Kidney epithelial cell (primary cell): ENCODE measurements around the gene HJURP. TPM values are rescaled to one million over a fixed set of nuclear protein-coding genes. Genes with fewer than 3 reads are reported as not detected.

Experiments used
- DNase-seq: peaks from one replicate; pipeline ENCODE4 v3.0.0-alpha.2; 2010; ENCODE audit warnings: low read depth
- H3K27me3 ChIP-seq: 2 replicates; pipeline ENCODE4 v1.6.0; 2011; ENCODE audit warnings: low read length; ENCODE audit not compliant: control insufficient read depth, insufficient read depth
- H3K36me3 ChIP-seq: 2 replicates; pipeline ENCODE4 v1.5.1; 2011; ENCODE audit warnings: low read length; ENCODE audit not compliant: control insufficient read depth, insufficient read depth
- H3K4me3 ChIP-seq: 2 replicates; pipeline ENCODE4 v1.5.1; 2011; ENCODE audit warnings: low read depth, mild to moderate bottlenecking, control low read depth, low read length
- CTCF ChIP-seq: IDR thresholded peaks from 2 replicates; pipeline ENCODE4 v1.5.1; 2011; ENCODE audit warnings: mild to moderate bottlenecking, moderate library complexity, low read length, control low read depth, inconsistent platforms; ENCODE audit not compliant: insufficient read depth, poor library complexity, severe bottlenecking
- total RNA-seq: library from RNA; depleted of rRNA; stranded (reverse); fragments of >200 nt; gene quantifications from 2 replicates; pipeline ENCODE4 v1.2.3, GENCODE V29; 2015

The HJURP gene
- total RNA-seq, 1 donor from 2014 or later = 13.4 TPM

- TF ChIP-seq CTCF = no peak
- Histone ChIP-seq H3K27me3 (no peaks in the 10 kb centered on the region), H3K4me3 (no peak overlapping the region), H3K36me3 (no peaks in the 10 kb centered on the region)
- DNase-seq = no peak
Measured at GRCh38 chr2:233820774-233821105, 33.6 kb downstream of the HJURP start.

DNA sequence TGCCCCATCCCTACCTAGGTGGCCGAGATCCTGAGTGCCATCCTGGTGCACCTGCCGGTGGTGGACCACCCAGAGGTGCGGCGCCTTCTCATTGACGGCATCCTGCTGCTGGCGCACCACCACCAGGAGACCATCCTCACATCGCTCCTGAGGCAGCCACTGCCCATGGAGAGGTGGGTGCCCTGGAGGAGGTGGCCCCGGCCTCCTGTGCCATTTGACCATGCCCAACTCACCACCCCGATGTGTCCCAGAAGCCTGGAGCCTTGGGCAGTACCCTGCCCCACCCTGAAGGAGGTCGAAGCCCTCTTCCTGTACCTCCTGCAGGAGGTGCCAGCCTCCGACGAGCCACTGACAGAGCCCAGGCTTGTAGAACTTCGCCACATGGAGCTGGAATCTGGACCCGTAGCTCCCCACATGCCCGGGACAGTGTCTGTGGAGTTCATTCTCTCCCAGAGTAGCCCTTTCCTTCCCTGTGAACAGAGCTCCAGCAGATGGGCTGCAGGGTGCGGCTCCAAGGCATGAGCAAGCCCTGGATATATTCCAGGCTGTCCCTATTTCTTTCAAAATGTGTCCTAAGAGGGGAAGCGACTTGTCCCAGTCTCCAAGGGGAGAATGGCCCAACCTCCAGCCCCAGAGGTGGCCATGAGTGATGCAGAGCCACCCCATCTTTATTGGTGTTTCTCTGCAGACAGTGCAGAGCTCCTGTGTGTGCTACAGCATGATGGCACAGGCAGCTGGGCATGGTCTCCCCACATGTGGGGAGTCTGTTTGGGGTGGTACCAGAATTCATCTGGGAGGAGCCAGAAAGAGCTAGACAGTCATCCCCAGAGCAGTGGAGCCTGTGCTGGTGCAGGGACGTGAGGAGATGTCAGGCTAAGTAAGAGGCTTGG lies 34.2 kb downstream of the HJURP start:
- Histone ChIP-seq H3K36me3 (no peaks in the 10 kb centered on the region), H3K27me3 (no peaks in the 10 kb centered on the region), H3K4me3 (no peak overlapping the region)
- no peak for DNase-seq
- TF ChIP-seq CTCF = no peak

GRCh38 chr2:233818639-233819621 lies 35.4 kb downstream of the HJURP start:
- H3K36me3 ChIP-seq = no peaks in the 10 kb centered on the region
- DNase-seq = no peak
- no peak overlapping the region for H3K4me3 ChIP-seq
- no peaks in the 10 kb centered on the region for H3K27me3 ChIP-seq
- no peak for TF ChIP-seq CTCF

- TF ChIP-seq CTCF = no peak
Measured at GRCh38 chr2:233817995-233818638, 36.2 kb downstream of the HJURP start.

DNA sequence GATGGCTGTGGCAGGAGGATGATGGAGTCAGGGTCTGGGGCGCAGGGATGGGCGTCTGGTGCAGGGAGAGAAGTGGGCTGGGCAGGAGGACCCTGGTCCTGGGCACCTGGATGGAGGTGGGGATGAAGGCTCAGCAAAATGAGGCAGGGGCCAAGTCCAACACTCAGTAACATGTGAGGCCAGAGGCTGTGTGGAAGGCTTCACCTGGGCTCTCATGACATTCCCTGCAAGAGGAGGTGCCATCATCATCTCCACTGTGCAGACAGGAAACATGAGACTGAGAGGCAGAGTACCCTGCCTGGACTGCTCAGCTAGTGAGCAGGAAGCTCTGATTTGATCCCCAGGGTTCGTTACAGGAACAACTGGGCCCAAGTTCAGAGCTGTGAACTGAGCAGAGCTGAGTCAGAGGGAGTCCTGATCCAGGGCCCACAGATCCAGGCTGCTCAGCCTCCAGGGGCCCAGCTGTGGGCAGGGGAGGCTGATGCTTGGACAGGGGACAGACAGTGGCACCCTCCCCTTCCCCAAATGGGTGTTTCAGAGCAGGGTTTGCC lies 36.9 kb downstream of the HJURP start:
- H3K27me3 ChIP-seq = no peaks in the 10 kb centered on the region
- H3K4me3 ChIP-seq = no peak overlapping the region
- TF ChIP-seq CTCF = no peak
- no peak for DNase-seq
- H3K36me3 ChIP-seq = no peaks in the 10 kb centered on the region

More at GRCh38 chr2:233817995-233818638, 36.2 kb downstream of the HJURP start:
- DNase-seq = no peak
- H3K4me3 ChIP-seq = no peak overlapping the region
- H3K36me3 ChIP-seq = no peaks in the 10 kb centered on the region
- H3K27me3 ChIP-seq = no peaks in the 10 kb centered on the region
